Transverse colon (tissue), 3 donors: Measurements from ENCODE around the gene ZNF681.

Experiments
- EP300 ChIP-seq: sonication (generic); formaldehyde crosslinking; IDR thresholded peaks from one replicate; pipeline ENCODE4 v1.6.1; 2017; ENCODE audit warnings: antibody characterized with exemption, low read depth
- POLR2A ChIP-seq: fragments of 450-650 bp; IDR thresholded peaks from one replicate; pipeline ENCODE4 v1.6.1; 2016; ENCODE audit warnings: antibody characterized with exemption, mild to moderate bottlenecking, moderate library complexity
- TF ChIP-seq, protein P1 (sequence below), 5 experiments: fragments of 200-600 bp in 3 of 5; fragments of 450-650 bp in 2 of 5; sonication (generic) in 3 of 5; IDR thresholded peaks; 1 replicate in 2 of 5; 2 replicates in 3 of 5; pipeline ENCODE4 v1.5.1; 2016 to 2017; ENCODE audit warnings: antibody characterized with exemption in 5 of 5, inconsistent platforms in 3 of 5, mild to moderate bottlenecking in 2 of 5, moderate library complexity in 1 of 5

DNA sequence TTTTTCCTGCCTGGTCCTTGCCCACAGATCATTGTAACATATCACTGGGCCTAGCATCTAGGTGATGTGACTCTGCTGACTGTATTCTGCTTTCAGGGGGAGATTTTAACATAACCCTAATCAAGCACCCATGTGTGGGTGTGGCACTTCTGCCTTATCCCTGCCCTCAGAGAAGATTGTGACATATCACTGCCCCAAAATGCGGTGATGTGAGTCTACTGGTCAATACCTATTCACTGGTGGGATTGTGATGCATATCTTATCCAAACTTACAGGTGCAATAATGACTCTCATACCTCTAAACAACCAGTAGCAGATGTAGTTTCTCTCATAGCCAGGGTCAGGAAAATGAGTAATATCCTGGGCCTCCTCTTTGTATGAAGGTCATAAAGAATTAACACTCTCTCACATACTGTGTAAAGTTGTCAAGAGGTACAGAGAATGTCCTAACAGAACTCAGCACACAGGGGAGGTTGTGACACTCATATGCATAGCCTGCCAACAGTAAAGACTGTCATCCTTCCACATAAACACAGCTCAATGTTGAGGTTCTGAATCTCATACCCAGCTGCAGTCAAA, 12.1 kb upstream of the ZNF681 start:
- TF ChIP-seq, protein P1, sequence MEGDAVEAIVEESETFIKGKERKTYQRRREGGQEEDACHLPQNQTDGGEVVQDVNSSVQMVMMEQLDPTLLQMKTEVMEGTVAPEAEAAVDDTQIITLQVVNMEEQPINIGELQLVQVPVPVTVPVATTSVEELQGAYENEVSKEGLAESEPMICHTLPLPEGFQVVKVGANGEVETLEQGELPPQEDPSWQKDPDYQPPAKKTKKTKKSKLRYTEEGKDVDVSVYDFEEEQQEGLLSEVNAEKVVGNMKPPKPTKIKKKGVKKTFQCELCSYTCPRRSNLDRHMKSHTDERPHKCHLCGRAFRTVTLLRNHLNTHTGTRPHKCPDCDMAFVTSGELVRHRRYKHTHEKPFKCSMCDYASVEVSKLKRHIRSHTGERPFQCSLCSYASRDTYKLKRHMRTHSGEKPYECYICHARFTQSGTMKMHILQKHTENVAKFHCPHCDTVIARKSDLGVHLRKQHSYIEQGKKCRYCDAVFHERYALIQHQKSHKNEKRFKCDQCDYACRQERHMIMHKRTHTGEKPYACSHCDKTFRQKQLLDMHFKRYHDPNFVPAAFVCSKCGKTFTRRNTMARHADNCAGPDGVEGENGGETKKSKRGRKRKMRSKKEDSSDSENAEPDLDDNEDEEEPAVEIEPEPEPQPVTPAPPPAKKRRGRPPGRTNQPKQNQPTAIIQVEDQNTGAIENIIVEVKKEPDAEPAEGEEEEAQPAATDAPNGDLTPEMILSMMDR (IDR thresholded peaks at IDR 0.05), result no peak
- TF ChIP-seq POLR2A, result no peak
- no peak for TF ChIP-seq EP300
